Activated CD8-positive, alpha-beta T cell treated with anti-CD3 and anti-CD28 coated beads for 36 hours (primary cell): Measurements from ENCODE around the gene SHLD3. TPM values are rescaled to one million over a fixed set of nuclear protein-coding genes. Genes with fewer than 3 reads are reported as not detected.
"Not testable (repeated sequence)": the region's sequence is repeated elsewhere in the genome, so short reads cannot be mapped to it uniquely, and the experiment has no call there.

Experiments used
- ATAC-seq: fragments of 200-7000 bp; cut with Tn5 transposase; one replicate; pipeline ENCODE4 v1.10.0; 2021; ENCODE audit warnings: mild to moderate bottlenecking, moderate library complexity
- CTCF ChIA-PET: fragments of 350-600 bp; sonication (Branson Sonifier 250); formaldehyde crosslinking; loops from one replicate; lab custom pipeline; 2021; ENCODE audit warnings: antibody characterized with exemption; lab: Charles Lee
- POLR2A ChIA-PET: fragments of 350-600 bp; sonication (Branson Sonifier 250); formaldehyde crosslinking; loops from one replicate; lab custom pipeline; 2021; ENCODE audit warnings: antibody characterized with exemption; lab: Charles Lee
- DNase-seq: peaks from one replicate; pipeline ENCODE4 v3.0.0-alpha.2; 2020
- H3K27ac Mint-ChIP-seq: one replicate; pipeline ENCODE4 v1.8.0; 2021; ENCODE audit warnings: mild to moderate bottlenecking, mixed read lengths
- H3K27me3 Mint-ChIP-seq: one replicate; pipeline ENCODE4 v1.8.0; 2021; ENCODE audit warnings: mixed read lengths
- H3K36me3 Mint-ChIP-seq: one replicate; pipeline ENCODE4 v1.8.0; 2021; ENCODE audit warnings: low read depth, mixed read lengths
- H3K4me1 Mint-ChIP-seq: one replicate; pipeline ENCODE4 v1.8.0; 2021; ENCODE audit warnings: low read depth, mixed read lengths
- H3K4me3 Mint-ChIP-seq: one replicate; pipeline ENCODE4 v1.8.0; 2021; ENCODE audit warnings: mild to moderate bottlenecking, moderate library complexity, mixed read lengths
- H3K9me3 Mint-ChIP-seq: one replicate; pipeline ENCODE4 v1.8.0; 2021; ENCODE audit warnings: mixed read lengths
- CTCF ChIP-seq: fragments of 200-600 bp; IDR thresholded peaks from one replicate; pipeline ENCODE4 v1.8.0; 2022; ENCODE audit warnings: antibody characterized with exemption, mild to moderate bottlenecking
- intact Hi-C: fragments of 100-400 bp; cut with micrococcal nuclease; formaldehyde crosslinking; loops from one replicate; pipeline ENCODE4 v1.10.0; 2022
- total RNA-seq, 2 experiments: library from RNA; stranded (reverse); gene quantifications; one replicate each; pipeline ENCODE4 v1.2.3, GENCODE V29; 2021

Gene SHLD3
- total RNA-seq, result 1 to 10 TPM; 4.1 to 5.2 TPM

GRCh38 chr5:65624571-65625555 is at the start of gene SHLD3, which contains the start of gene TRAPPC13:
Gene SHLD3 (plus strand): TSS chr5:65625027. CDS start chr5:65629588, 4,561 bp downstream.
Gene TRAPPC13 (plus strand): TSS chr5:65625027. CDS start chr5:65625061, 34 bp downstream.
- intact Hi-C loops, result loop anchor here (5.0 to 10.0 kb wide), 2 partner anchors 63 to 520 kb away; partner anchors contain the start of genes CENPK, PPWD1 and SREK1
- Mint-ChIP-seq H3K27me3 (no peaks in the 10 kb centered on the region), H3K4me3 (peak within 1 kb of the TSS; percentile 100), H3K36me3 (peaks cover 8% of the 10 kb centered on the region), H3K4me1 (peaks cover 41% of the 10 kb centered on the region), H3K9me3 (no peaks in the 10 kb centered on the region), H3K27ac (peak within 1 kb of the TSS; percentile 99)
- ATAC-seq, result peak; percentile 80
- CTCF ChIA-PET, result interaction anchor here (0.6 to 0.9 kb wide), 2 partner anchors 15 to 62 kb away, joined by 3 read pairs; partner anchors contain the start of genes CENPK and PPWD1
- POLR2A ChIA-PET, result interaction anchor here (0.8 to 3.3 kb wide), 5 partner anchors 13 to 96 kb away, joined by 4 to 22 read pairs (median 6); partner anchors contain the start of genes CENPK and PPWD1
- peak; percentile 88 for DNase-seq
- peak; percentile 18 for TF ChIP-seq CTCF

GRCh38 chr5:65577141-65577540 is 47.7 kb upstream of the SHLD3 start:
- CTCF ChIA-PET, result no interaction called here
- H3K27ac Mint-ChIP-seq, result peak overlapping the region; percentile 14

GRCh38 chr5:65588694-65589093 is 36.1 kb upstream of the SHLD3 start:
- TF ChIP-seq CTCF, result no peak
- H3K4me3 Mint-ChIP-seq, result no peak overlapping the region
- ChIA-PET POLR2A (interaction anchor here (1.1 kb wide), 1 partner anchor 35 kb away, joined by 3 read pairs; no protein-coding TSS in a partner anchor), CTCF (interaction anchor here (1.0 kb wide), 1 partner anchor 19 kb away, joined by 3 read pairs; no protein-coding TSS in a partner anchor)
- H3K4me1 Mint-ChIP-seq, result no peaks in the 10 kb centered on the region
- no peak overlapping the region for H3K27ac Mint-ChIP-seq
- no peaks in the 10 kb centered on the region for H3K9me3 Mint-ChIP-seq
- intact Hi-C loops, result no loop called here
- no peaks in the 10 kb centered on the region for H3K27me3 Mint-ChIP-seq
- no peak for DNase-seq
- H3K36me3 Mint-ChIP-seq, result peaks cover 22% of the 10 kb centered on the region
- no peak for ATAC-seq

More at GRCh38 chr5:65577141-65577540, 47.7 kb upstream of the SHLD3 start:
- Mint-ChIP-seq H3K36me3 (peaks cover 42% of the 10 kb centered on the region), H3K4me3 (no peak overlapping the region), H3K27me3 (no peaks in the 10 kb centered on the region), H3K9me3 (no peaks in the 10 kb centered on the region), H3K4me1 (peaks cover 25% of the 10 kb centered on the region)
- POLR2A ChIA-PET, result interaction anchor here (1.1 kb wide), 1 partner anchor 14 kb away, joined by 3 read pairs; the partner anchor contains the start of genes CENPK and PPWD1
- intact Hi-C loops, result no loop called here
- DNase-seq, result no peak
- no peak for ATAC-seq
- no peak for TF ChIP-seq CTCF

GRCh38 chr5:65601761-65602160 is 23.1 kb upstream of the SHLD3 start:
- H3K27ac Mint-ChIP-seq, H3K4me3 Mint-ChIP-seq: not testable (repeated sequence)

GRCh38 chr5:65611524-65611923 is 13.3 kb upstream of the SHLD3 start:
- no peak for ATAC-seq
- intact Hi-C loops, result no loop called here
- H3K9me3 Mint-ChIP-seq, result no peaks in the 10 kb centered on the region
- H3K4me1 Mint-ChIP-seq, result no peaks in the 10 kb centered on the region
- H3K36me3 Mint-ChIP-seq, result peaks cover 24% of the 10 kb centered on the region
- POLR2A ChIA-PET, result interaction anchor here (2.9 kb wide), 1 partner anchor 12 kb away, joined by 11 read pairs; the partner anchor contains the start of gene TRIM23
- H3K4me3 Mint-ChIP-seq, result no peak overlapping the region
- H3K27me3 Mint-ChIP-seq, result no peaks in the 10 kb centered on the region
- no peak overlapping the region for H3K27ac Mint-ChIP-seq
- DNase-seq, result no peak
- CTCF ChIA-PET, result no interaction called here
- TF ChIP-seq CTCF, result no peak

More at GRCh38 chr5:65601761-65602160, 23.1 kb upstream of the SHLD3 start:
- ATAC-seq, CTCF ChIA-PET, POLR2A ChIA-PET, intact Hi-C loops, DNase-seq, H3K27me3 Mint-ChIP-seq, H3K4me1 Mint-ChIP-seq: not testable (repeated sequence)
- H3K9me3 Mint-ChIP-seq, result peaks cover 15% of the 10 kb centered on the region
- peaks cover 49% of the 10 kb centered on the region for H3K36me3 Mint-ChIP-seq
